SK-N-MC (cell line): Measurements from ENCODE around the gene FAM162B.

Source experiments
- EZH2 ChIP-seq: fragments of 200-600 bp; sonication (generic); IDR thresholded peaks from one replicate; pipeline ENCODE4 v1.6.1; 2017; ENCODE audit warnings: antibody characterized with exemption
- POLR2AphosphoS5 ChIP-seq: IDR thresholded peaks from 2 replicates; pipeline ENCODE4 v1.6.1; 2012; ENCODE audit warnings: mild to moderate bottlenecking, low read depth, low read length, borderline replicate concordance

GRCh38 chr6:116764961-116765841 is at the start of gene FAM162B:
- TF ChIP-seq EZH2 = no peak
- no peak for TF ChIP-seq POLR2AphosphoS5
